WTC11 (cell line): ENCODE results near the gene MEF2D. TPM values are rescaled to one million over a fixed set of nuclear protein-coding genes. Genes with fewer than 3 reads are reported as not detected.

Experiments used
- ARID4B ChIP-seq: sonication (generic); formaldehyde crosslinking; IDR thresholded peaks from 2 replicates; pipeline ENCODE4 v1.8.0; 2023; ENCODE audit warnings: missing genetic modification reagents, mild to moderate bottlenecking, borderline replicate concordance
- ATF1 ChIP-seq: sonication (generic); formaldehyde crosslinking; IDR thresholded peaks from 2 replicates; pipeline ENCODE4 v1.8.1; 2023; ENCODE audit warnings: mild to moderate bottlenecking, moderate library complexity, missing genetic modification reagents
- CREB1 ChIP-seq: sonication (generic); formaldehyde crosslinking; IDR thresholded peaks from 2 replicates; pipeline ENCODE4 v1.8.0; 2023; ENCODE audit warnings: mild to moderate bottlenecking, missing genetic modification reagents
- CTCF ChIP-seq: fragments of 200-600 bp; IDR thresholded peaks from 2 replicates; pipeline ENCODE4 v1.8.0; 2022; ENCODE audit warnings: antibody characterized with exemption
- E2F4 ChIP-seq: sonication (generic); formaldehyde crosslinking; IDR thresholded peaks from 2 replicates; pipeline ENCODE4 v1.8.1; 2022; ENCODE audit warnings: low read depth, mild to moderate bottlenecking, moderate library complexity, missing genetic modification reagents, borderline replicate concordance
- E2F5 ChIP-seq: sonication (generic); formaldehyde crosslinking; IDR thresholded peaks from 2 replicates; pipeline ENCODE4 v1.8.1; 2022; ENCODE audit warnings: mild to moderate bottlenecking, moderate library complexity, missing genetic modification reagents
- EMX1 ChIP-seq: fragments of 250-450 bp; sonication (Bioruptor Pico); IDR thresholded peaks from 2 replicates; pipeline ENCODE4 v1.8.0; 2021; ENCODE audit warnings: mild to moderate bottlenecking
- NFATC4 ChIP-seq: fragments of 250-450 bp; sonication (Bioruptor Pico); IDR thresholded peaks from 2 replicates; pipeline ENCODE4 v1.9.0; 2021; ENCODE audit warnings: mild to moderate bottlenecking
- NR2C2 ChIP-seq: sonication (generic); formaldehyde crosslinking; IDR thresholded peaks from 2 replicates; pipeline ENCODE4 v1.8.0; 2022; ENCODE audit warnings: mild to moderate bottlenecking, missing genetic modification reagents
- NR3C1 ChIP-seq: sonication (generic); formaldehyde crosslinking; conservative IDR thresholded peaks from 2 replicates; pipeline ENCODE4 v1.8.1; 2023; ENCODE audit warnings: low read depth, mild to moderate bottlenecking, missing genetic modification reagents
- RORB ChIP-seq: fragments of 250-450 bp; sonication (Bioruptor Pico); IDR thresholded peaks from 2 replicates; pipeline ENCODE4 v1.9.0; 2021; ENCODE audit warnings: mild to moderate bottlenecking
- STAT6 ChIP-seq: sonication (generic); formaldehyde crosslinking; conservative IDR thresholded peaks from 2 replicates; pipeline ENCODE4 v1.8.1; 2023; ENCODE audit warnings: mild to moderate bottlenecking, low read depth, missing genetic modification reagents, moderate library complexity
- ZNF219 ChIP-seq: sonication (generic); formaldehyde crosslinking; IDR thresholded peaks from 2 replicates; pipeline ENCODE4 v1.8.0; 2023; ENCODE audit warnings: missing genetic modification reagents, mild to moderate bottlenecking, borderline replicate concordance
- ZNF423 ChIP-seq: fragments of 250-450 bp; sonication (Bioruptor Pico); IDR thresholded peaks from 2 replicates; pipeline ENCODE4 v2.1.2; 2022; ENCODE audit warnings: mild to moderate bottlenecking, moderate library complexity
- ZNF512 ChIP-seq: sonication (generic); formaldehyde crosslinking; IDR thresholded peaks from 2 replicates; pipeline ENCODE4 v1.8.1; 2022; ENCODE audit warnings: missing genetic modification reagents, borderline replicate concordance
- ZNF532 ChIP-seq: fragments of 250-450 bp; sonication (Bioruptor Pico); IDR thresholded peaks from 2 replicates; pipeline ENCODE4 v1.9.0; 2021; ENCODE audit warnings: mild to moderate bottlenecking, borderline replicate concordance
- total RNA-seq: library from RNA; stranded (reverse); gene quantifications from 3 replicates; pipeline ENCODE4 v1.2.3, GENCODE V29; 2021
- TF ChIP-seq, protein P1 (sequence below): sonication (generic); formaldehyde crosslinking; IDR thresholded peaks from 2 replicates; pipeline ENCODE4 v1.8.0; 2023; ENCODE audit warnings: missing genetic modification reagents
- TF ChIP-seq, protein P2 (sequence below): sonication (generic); formaldehyde crosslinking; IDR thresholded peaks from 2 replicates; pipeline ENCODE4 v1.8.1; 2023; ENCODE audit warnings: mild to moderate bottlenecking, missing genetic modification reagents

The MEF2D gene
- total RNA-seq, 1 experiment from 2014 or later, result 24.1 TPM

DNA sequence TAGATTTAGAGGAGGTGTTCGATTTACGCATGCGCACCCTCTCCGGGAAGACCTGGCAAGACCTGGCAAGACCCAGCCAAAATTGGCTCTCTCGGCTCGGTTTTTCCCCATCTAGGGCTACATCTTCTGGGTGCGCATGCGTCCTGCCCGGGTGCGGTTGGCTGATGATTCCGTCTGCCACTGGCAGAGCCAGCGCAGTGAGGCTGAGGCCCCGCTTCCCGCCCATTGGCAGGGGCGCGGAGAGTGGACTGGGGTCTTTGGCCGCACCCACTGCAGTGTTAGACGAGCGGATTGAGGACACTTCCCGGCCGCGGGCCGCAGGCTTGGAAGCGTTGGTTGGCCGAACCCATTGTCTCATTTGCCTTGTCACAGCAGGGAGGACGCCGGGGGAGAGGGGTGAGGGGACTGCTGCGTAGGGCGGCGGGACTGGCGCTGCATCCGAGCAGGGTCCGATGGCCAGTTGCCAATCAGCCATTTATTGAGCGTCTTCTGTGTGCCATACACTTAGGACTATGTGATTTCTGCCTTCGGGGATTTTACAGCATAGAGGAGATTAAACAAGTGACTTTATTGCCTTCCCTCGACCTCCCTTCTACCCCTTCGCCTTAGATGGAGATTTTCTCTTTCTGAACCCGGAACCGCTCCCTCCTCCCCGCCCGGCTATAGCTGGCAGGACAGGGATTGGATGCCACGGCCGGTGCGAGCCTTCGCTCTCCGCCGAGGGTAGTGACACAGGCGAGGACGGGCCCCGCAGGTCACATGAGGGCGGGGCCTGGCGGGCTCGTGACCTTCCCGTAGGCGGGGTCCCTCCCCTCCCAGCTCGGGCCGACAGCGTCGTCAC, 43.7 kb downstream of the MEF2D start (continued):
- TF ChIP-seq ZNF532 (CRISPR knock-in tag) (0 out of 2 replicates have a peak, but pooled peaks have one; percentile 40), CREB1 (CRISPR knock-in tag) (no peak), ATF1 (no peak), CTCF (no peak), ZNF219 (no peak), ZNF512 (CRISPR knock-in tag) (no peak), NR2C2 (CRISPR knock-in tag) (no peak), E2F5 (CRISPR knock-in tag) (peak; percentile 62), E2F4 (CRISPR knock-in tag) (no peak), NR3C1 (no peak), STAT6 (no peak), RORB (CRISPR knock-in tag) (no peak), EMX1 (CRISPR knock-in tag) (no peak), NFATC4 (CRISPR knock-in tag) (no peak), ARID4B (CRISPR knock-in tag) (0 out of 2 replicates have a peak, but pooled peaks have one; percentile 45), ZNF423 (CRISPR knock-in tag) (no peak)
- TF ChIP-seq, protein P1, sequence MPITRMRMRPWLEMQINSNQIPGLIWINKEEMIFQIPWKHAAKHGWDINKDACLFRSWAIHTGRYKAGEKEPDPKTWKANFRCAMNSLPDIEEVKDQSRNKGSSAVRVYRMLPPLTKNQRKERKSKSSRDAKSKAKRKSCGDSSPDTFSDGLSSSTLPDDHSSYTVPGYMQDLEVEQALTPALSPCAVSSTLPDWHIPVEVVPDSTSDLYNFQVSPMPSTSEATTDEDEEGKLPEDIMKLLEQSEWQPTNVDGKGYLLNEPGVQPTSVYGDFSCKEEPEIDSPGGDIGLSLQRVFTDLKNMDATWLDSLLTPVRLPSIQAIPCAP, result peak; percentile 78
- TF ChIP-seq, protein P2, sequence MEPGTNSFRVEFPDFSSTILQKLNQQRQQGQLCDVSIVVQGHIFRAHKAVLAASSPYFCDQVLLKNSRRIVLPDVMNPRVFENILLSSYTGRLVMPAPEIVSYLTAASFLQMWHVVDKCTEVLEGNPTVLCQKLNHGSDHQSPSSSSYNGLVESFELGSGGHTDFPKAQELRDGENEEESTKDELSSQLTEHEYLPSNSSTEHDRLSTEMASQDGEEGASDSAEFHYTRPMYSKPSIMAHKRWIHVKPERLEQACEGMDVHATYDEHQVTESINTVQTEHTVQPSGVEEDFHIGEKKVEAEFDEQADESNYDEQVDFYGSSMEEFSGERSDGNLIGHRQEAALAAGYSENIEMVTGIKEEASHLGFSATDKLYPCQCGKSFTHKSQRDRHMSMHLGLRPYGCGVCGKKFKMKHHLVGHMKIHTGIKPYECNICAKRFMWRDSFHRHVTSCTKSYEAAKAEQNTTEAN (CRISPR knock-in tag), result no peak
